Stimulated activated naive CD8-positive, alpha-beta T cell treated with anti-CD3 and anti-CD28 coated beads, Interleukin-15, Interleukin-2, amounts not matched to agents 100 ng/mL and 50 ng/mL, for 24 hours (primary cell): ENCODE measurements around the gene FOXP4.

Experiments used
- H3K27ac Mint-ChIP-seq: one replicate; pipeline ENCODE4 v1.8.0; 2021; ENCODE audit warnings: mild to moderate bottlenecking, mixed read lengths
- H3K27me3 Mint-ChIP-seq: one replicate; pipeline ENCODE4 v1.8.0; 2021; ENCODE audit warnings: mixed read lengths
- H3K36me3 Mint-ChIP-seq: one replicate; pipeline ENCODE4 v1.8.0; 2021; ENCODE audit warnings: low read depth, mixed read lengths
- H3K4me1 Mint-ChIP-seq: one replicate; pipeline ENCODE4 v1.8.0; 2021; ENCODE audit warnings: low read depth, mixed read lengths
- H3K4me3 Mint-ChIP-seq: one replicate; pipeline ENCODE4 v1.8.0; 2021; ENCODE audit warnings: mild to moderate bottlenecking, mixed read lengths
- H3K9me3 Mint-ChIP-seq: one replicate; pipeline ENCODE4 v1.8.0; 2021; ENCODE audit warnings: mixed read lengths

FOXP4 gene

DNA sequence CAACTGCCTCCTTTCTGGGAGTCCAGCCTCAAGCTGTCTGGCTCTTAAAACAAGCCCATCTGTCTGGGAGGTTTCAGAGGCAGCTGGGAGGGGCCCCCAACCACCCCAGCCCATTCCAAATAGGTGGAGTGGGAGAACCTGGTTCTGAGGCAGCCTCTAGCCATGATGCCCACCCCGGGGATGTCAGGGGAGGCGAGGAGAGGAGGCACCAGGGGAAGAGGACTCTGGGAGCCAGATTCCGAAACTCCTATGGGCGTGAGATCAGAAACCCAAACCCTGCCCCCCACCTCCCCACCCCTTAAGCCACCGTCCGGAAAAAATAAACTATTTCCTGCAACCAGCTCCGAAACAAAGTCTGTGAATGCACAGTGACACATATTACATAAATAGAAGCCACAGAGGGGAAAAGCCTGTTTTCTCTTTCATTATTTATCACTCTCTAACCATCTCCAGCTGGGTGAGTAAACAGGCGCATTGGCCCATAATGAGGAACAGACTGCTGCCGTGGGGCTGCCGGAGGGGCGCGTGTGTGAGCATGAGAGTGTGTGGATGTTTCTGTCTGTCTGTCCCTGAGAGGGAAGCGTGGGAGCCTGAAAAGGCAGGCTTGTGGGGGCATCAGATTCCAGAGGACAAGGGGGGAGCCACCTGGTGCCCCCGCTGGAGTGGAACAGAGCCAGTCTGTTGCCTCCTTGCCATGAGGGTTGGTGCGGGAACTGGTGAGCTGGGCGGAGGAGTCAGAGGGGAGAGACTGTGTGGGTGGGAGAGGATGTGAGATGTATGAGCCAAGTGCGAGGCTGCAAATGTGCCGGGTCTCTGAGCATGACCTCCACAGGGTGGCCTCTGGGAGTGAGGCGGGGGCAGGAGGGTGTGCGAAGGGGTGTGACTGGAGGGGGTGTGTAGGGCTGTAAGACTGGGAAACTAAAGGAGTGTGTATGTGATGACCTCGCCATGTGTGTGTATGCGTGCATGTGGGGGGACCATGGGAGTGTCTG lies 14.3 kb upstream of the FOXP4 start:
- Mint-ChIP-seq H3K27ac (peak overlapping the region; percentile 98), H3K27me3 (peaks cover 38% of the 10 kb centered on the region), H3K4me1 (peaks cover 41% of the 10 kb centered on the region), H3K9me3 (no peaks in the 10 kb centered on the region), H3K4me3 (peak overlapping the region; percentile 83), H3K36me3 (no peaks in the 10 kb centered on the region)

DNA sequence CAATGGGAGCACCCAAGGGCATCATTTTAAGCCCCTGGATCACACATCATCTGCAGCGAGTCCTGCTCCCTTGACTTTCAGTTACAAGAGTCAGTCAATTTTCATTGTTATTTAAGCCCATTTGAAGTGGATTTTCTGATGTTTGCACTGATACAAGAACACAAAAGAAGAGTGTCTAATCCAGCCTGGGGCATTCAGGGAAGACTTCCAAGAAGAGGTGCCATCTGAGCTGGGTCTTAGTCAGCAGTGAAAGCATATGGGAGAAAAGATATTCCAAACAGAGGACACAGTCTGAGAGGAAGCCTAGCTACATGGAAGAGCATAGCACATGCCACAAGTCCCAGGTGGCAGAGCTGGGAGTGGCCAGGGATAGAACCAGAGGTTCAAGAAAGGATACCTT lies 10.4 kb upstream of the FOXP4 start:
- peaks cover 48% of the 10 kb centered on the region for H3K4me1 Mint-ChIP-seq
- no peaks in the 10 kb centered on the region for H3K36me3 Mint-ChIP-seq
- peaks cover 22% of the 10 kb centered on the region for H3K27me3 Mint-ChIP-seq
- no peak overlapping the region for H3K4me3 Mint-ChIP-seq
- H3K27ac Mint-ChIP-seq, result no peak overlapping the region
- H3K9me3 Mint-ChIP-seq, result no peaks in the 10 kb centered on the region

GRCh38 chr6:41536795-41537758 lies 9.1 kb upstream of the FOXP4 start:
- H3K27ac Mint-ChIP-seq, result no peak overlapping the region
- H3K4me3 Mint-ChIP-seq, result no peak overlapping the region
- peaks cover 36% of the 10 kb centered on the region for H3K4me1 Mint-ChIP-seq
- H3K27me3 Mint-ChIP-seq, result peaks cover 22% of the 10 kb centered on the region
- H3K9me3 Mint-ChIP-seq, result no peaks in the 10 kb centered on the region
- H3K36me3 Mint-ChIP-seq, result no peaks in the 10 kb centered on the region

- Mint-ChIP-seq H3K9me3 (no peaks in the 10 kb centered on the region), H3K4me1 (peaks cover 20% of the 10 kb centered on the region), H3K36me3 (no peaks in the 10 kb centered on the region), H3K27ac (no peak overlapping the region), H3K27me3 (peaks cover 22% of the 10 kb centered on the region), H3K4me3 (no peak overlapping the region)
These were observed 7.5 kb upstream of the FOXP4 start for GRCh38 chr6:41538556-41539182.

GRCh38 chr6:41539204-41539603 lies 7.0 kb upstream of the FOXP4 start:
- Mint-ChIP-seq H3K4me1 (peaks cover 17% of the 10 kb centered on the region), H3K27ac (no peak overlapping the region), H3K27me3 (peaks cover 22% of the 10 kb centered on the region)

DNA sequence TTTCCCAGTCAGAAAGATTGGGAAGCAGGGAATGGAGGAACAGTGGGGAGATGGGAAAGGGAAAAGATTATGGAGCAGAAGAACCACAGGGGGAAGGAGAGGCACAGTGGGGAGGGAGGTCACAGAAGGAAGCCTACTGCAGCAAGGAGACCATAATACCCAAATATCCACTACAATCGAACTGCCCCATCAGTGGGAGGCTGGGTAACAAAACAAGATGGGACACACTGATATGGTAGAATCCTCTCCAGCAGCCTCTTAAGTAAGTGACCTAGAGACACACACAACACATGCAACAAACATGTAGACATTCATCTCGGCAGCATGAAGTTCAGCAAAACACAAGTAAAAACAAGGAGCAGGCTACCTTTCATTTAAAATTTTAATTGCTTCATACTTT lies 4.8 kb upstream of the FOXP4 start:
- Mint-ChIP-seq H3K9me3 (no peaks in the 10 kb centered on the region), H3K4me1 (peaks cover 35% of the 10 kb centered on the region), H3K27me3 (peaks cover 14% of the 10 kb centered on the region), H3K27ac (no peak overlapping the region), H3K4me3 (no peak overlapping the region), H3K36me3 (no peaks in the 10 kb centered on the region)

More at GRCh38 chr6:41539204-41539603, 7.0 kb upstream of the FOXP4 start:
- no peak overlapping the region for H3K4me3 Mint-ChIP-seq
- H3K36me3 Mint-ChIP-seq, result no peaks in the 10 kb centered on the region
- no peaks in the 10 kb centered on the region for H3K9me3 Mint-ChIP-seq

DNA sequence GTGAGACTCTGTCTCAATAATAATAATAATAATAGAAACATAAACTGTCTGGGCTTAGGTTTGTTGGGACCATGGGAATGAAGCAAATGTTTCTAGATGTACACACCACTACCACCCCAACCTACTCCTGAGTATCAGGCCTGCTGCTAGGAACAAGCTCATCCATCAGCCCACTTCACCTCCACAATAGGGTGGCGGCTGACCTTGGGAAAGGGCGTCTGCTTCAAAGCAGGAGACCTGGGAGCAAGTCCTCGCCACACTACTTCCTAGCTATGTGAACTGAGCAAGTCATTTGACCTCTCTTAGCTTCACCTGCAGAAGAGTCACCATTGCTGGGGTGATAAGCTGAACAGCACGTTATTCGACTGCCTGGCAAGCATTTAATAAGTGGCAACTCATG lies 3.1 kb upstream of the FOXP4 start:
- peaks cover 28% of the 10 kb centered on the region for H3K4me1 Mint-ChIP-seq
- H3K27me3 Mint-ChIP-seq, result peaks cover 9% of the 10 kb centered on the region
- no peaks in the 10 kb centered on the region for H3K9me3 Mint-ChIP-seq
- peak overlapping the region; percentile 14 for H3K27ac Mint-ChIP-seq
- no peak overlapping the region for H3K4me3 Mint-ChIP-seq
- H3K36me3 Mint-ChIP-seq, result no peaks in the 10 kb centered on the region

DNA sequence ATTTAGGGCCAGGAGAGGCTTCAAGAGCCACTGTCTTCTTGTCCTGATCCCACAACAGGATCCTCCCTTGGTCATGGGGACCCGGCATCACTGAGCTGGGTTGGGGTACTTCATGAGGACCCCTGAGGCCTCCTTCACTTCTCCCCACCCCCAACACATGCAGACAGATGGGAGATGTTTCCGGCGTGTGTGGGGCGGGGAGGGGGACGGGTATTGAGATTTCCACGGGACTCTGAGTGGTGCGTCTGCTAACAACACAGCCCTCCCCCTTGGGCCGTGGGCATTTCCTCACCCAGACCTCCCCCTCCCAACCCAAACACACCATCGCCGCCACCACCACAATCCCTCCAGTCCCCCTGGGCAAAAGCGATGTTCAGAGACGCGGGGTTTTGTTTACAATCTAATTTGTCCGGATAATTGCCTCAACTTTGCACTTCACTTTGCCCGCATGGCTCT lies 906 bp upstream of the FOXP4 start:
- Mint-ChIP-seq H3K4me1 (peaks cover 35% of the 10 kb centered on the region), H3K27me3 (peaks cover 12% of the 10 kb centered on the region), H3K27ac (peak overlapping the region; percentile 56), H3K4me3 (peak overlapping the region; percentile 84), H3K9me3 (no peaks in the 10 kb centered on the region), H3K36me3 (peaks cover 6% of the 10 kb centered on the region)

DNA sequence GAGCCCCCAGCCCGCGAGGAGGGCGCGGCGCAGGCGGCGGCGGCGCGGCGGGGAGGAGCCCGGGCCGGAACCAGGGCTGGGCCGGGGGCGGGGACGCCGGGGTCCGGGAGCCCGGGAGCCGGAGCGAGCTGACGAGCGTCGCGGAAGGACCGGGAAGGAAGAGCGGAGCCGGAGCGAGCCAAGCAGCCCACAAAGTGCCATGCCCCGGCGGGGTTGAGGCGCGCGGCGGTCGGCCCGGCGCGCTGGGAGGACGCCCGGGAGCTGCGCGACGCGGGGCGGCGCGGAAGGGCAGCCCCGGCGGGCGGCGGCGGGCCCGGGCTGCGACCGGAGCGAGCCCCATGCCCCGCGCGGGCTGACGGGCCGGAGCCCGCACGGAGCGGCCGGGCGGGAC lies 289 bp downstream of the FOXP4 start:
- H3K4me1 Mint-ChIP-seq, result peaks cover 38% of the 10 kb centered on the region
- H3K36me3 Mint-ChIP-seq, result peaks cover 15% of the 10 kb centered on the region
- peaks cover 16% of the 10 kb centered on the region for H3K27me3 Mint-ChIP-seq
- no peak overlapping the region for H3K27ac Mint-ChIP-seq
- no peaks in the 10 kb centered on the region for H3K9me3 Mint-ChIP-seq
- H3K4me3 Mint-ChIP-seq, result no peak overlapping the region

GRCh38 chr6:41546866-41547798 lies 951 bp downstream of the FOXP4 start:
- Mint-ChIP-seq H3K27me3 (peaks cover 17% of the 10 kb centered on the region), H3K36me3 (peaks cover 21% of the 10 kb centered on the region), H3K9me3 (no peaks in the 10 kb centered on the region), H3K27ac (peak overlapping the region; percentile 59), H3K4me1 (peaks cover 40% of the 10 kb centered on the region), H3K4me3 (peak overlapping the region; percentile 90)

GRCh38 chr6:41547799-41548097 lies 1.6 kb downstream of the FOXP4 start:
- peaks cover 17% of the 10 kb centered on the region for H3K27me3 Mint-ChIP-seq

DNA sequence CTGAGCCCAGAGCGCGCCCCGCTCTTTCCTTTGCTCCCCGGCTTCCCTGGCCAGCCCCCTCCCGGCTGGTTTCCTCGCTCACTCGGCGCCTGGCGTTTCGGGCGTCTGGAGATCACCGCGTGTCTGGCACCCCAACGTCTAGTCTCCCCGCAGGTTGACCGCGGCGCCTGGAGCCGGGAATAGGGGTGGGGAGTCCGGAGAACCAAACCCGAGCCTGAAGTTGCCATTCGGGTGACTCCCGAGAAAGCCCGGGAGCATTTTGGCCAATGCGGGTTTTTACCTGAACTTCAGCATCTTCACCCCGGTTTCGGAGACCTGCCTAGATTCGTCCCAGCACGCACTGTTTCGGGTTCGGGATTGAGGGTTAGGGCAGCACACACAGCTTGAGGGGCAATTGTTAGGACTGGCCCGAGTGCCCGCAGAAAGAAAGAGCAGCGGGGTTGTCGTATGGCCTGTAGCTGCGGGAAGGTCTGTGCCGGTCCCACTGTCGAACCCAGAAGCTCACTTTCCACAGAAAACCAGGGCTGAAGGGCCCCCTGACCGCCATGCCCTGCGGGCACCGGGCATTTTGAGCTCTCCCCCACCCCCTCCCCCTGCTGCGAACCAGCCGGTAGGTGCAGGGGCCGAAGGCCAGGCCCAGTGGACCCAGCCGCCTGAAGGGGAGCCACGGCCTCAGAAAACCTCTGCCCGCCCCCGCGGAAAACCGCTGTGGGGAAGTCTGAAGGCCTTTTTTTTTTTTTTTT lies 2.1 kb downstream of the FOXP4 start:
- Mint-ChIP-seq H3K27me3 (peaks cover 17% of the 10 kb centered on the region), H3K4me1 (peaks cover 40% of the 10 kb centered on the region), H3K9me3 (no peaks in the 10 kb centered on the region), H3K36me3 (peaks cover 23% of the 10 kb centered on the region), H3K27ac (no peak overlapping the region), H3K4me3 (peak overlapping the region; percentile 90)

More at GRCh38 chr6:41547799-41548097, 1.6 kb downstream of the FOXP4 start:
- Mint-ChIP-seq H3K9me3 (no peaks in the 10 kb centered on the region), H3K4me3 (peak overlapping the region; percentile 90), H3K36me3 (peaks cover 21% of the 10 kb centered on the region), H3K4me1 (peaks cover 40% of the 10 kb centered on the region), H3K27ac (no peak overlapping the region)
